K562 (cell line): Measurements from ENCODE around the gene AKAP6. TPM values are rescaled to one million over a fixed set of nuclear protein-coding genes. Genes with fewer than 3 reads are reported as not detected.

ENCODE experiments used
- ATAC-seq: fragments of 200-7000 bp; cut with Tn5 transposase; 3 replicates; pipeline ENCODE4 v1.9.1; 2020; ENCODE audit warnings: moderate library complexity
- BruUV-seq: library from RNA; stranded (reverse); fragments of 400-500 nt; replicated peaks from 2 replicates; lab custom pipeline; 2021; lab: Mats Ljungman, UMichigan
- CTCF ChIA-PET: fragments of 300-600 bp; formaldehyde crosslinking; extraction: SDS; loops from one replicate; lab custom pipeline; 2021; ENCODE audit warnings: low intra/inter-chr PET ratio; lab: Yijun Ruan, JAX
- POLR2A ChIA-PET: fragments of 300-600, 350-650 bp; sonication (Branson Sonifier 250); formaldehyde crosslinking; extraction: SDS; loops from one replicate; lab custom pipeline; 2021; ENCODE audit warnings: antibody characterized with exemption, inconsistent platforms; lab: Yijun Ruan, JAX
- DNase-seq, 4 experiments: peaks; one replicate each; pipeline versions ENCODE4 v3.0.0 to v3.0.0-alpha.2; 2011 to 2018; ENCODE audit warnings: low spot score in 3 of 4, mixed read lengths in 3 of 4; ENCODE audit errors: extremely low read depth in 1 of 4
- FAIRE-seq: peaks from 2 replicates; lab custom pipeline; 2011; peaks lifted over from hg19 to GRCh38; lab: Jason Lieb, UNC
- H2AFZ ChIP-seq: 2 replicates; pipeline ENCODE4 v1.6.0; 2011; ENCODE audit warnings: low read depth, low read length, control low read depth, inconsistent platforms
- H3K27ac ChIP-seq: fragments of 200-600 bp; 3 replicates; pipeline ENCODE4 v1.8.0; 2011; ENCODE audit warnings: low read depth, mild to moderate bottlenecking, control low read depth, inconsistent platforms, low read length, moderate library complexity, mixed read lengths; ENCODE audit errors: extremely low read depth
- H3K27me3 ChIP-seq, 2 experiments: fragments of 300-600 bp in 1 of 2; 2 replicates in 1 of 2; 3 replicates in 1 of 2; pipeline versions ENCODE4 v1.6.0 to v1.8.0; 2011; ENCODE audit warnings: inconsistent platforms in 2 of 2, low read length in 2 of 2, mild to moderate bottlenecking in 1 of 2, mixed read lengths in 1 of 2, moderate library complexity in 1 of 2; ENCODE audit not compliant: control insufficient read depth in 2 of 2, insufficient read depth in 2 of 2
- H3K36me3 ChIP-seq: fragments of 300-600 bp; 3 replicates; pipeline ENCODE4 v1.8.0; 2011; ENCODE audit warnings: mild to moderate bottlenecking, low read length, inconsistent platforms; ENCODE audit not compliant: control insufficient read depth, insufficient read depth
- H3K4me1 ChIP-seq, 2 experiments: fragments of 200-600 bp in 1 of 2; replicated peaks in 1 of 2; 2 replicates in 1 of 2; 3 replicates in 1 of 2; pipeline versions ENCODE4 v1.5.1 to v1.8.0; 2011; ENCODE audit warnings: inconsistent platforms in 2 of 2, low read length in 2 of 2, mild to moderate bottlenecking in 1 of 2, mixed read lengths in 1 of 2, moderate library complexity in 1 of 2; ENCODE audit not compliant: control insufficient read depth in 2 of 2, insufficient read depth in 2 of 2
- H3K4me2 ChIP-seq: 2 replicates; pipeline ENCODE4 v1.6.1; 2011; ENCODE audit warnings: low read length, control low read depth, inconsistent platforms, mixed read lengths; ENCODE audit not compliant: insufficient read depth
- H3K4me3 ChIP-seq: fragments of 200-600 bp; sonication (generic), shearing (Covaris generic); 2 replicates; pipeline ENCODE4 v1.5.1; 2016; ENCODE audit warnings: control low read depth, inconsistent platforms
- H3K79me2 ChIP-seq: fragments of 200-600 bp; 3 replicates; pipeline ENCODE4 v1.8.0; 2011; ENCODE audit warnings: low read length, inconsistent platforms; ENCODE audit not compliant: control insufficient read depth, insufficient read depth
- H3K9ac ChIP-seq, 2 experiments: 2 replicates each; pipeline versions ENCODE4 v1.6.0 to v1.6.1; 2011; ENCODE audit warnings: low read depth in 2 of 2, low read length in 2 of 2, control low read depth in 1 of 2, inconsistent platforms in 1 of 2, mild to moderate bottlenecking in 1 of 2, mixed read lengths in 1 of 2; ENCODE audit not compliant: insufficient read depth in 1 of 2
- H3K9me1 ChIP-seq: one replicate; pipeline ENCODE4 v1.6.0; 2011; ENCODE audit warnings: inconsistent platforms, mild to moderate bottlenecking, low read length, moderate library complexity; ENCODE audit not compliant: control insufficient read depth, insufficient read depth
- H3K9me3 ChIP-seq: replicated peaks from 2 replicates; pipeline ENCODE4 v1.5.1; 2011; ENCODE audit warnings: low read depth, low read length, inconsistent platforms; ENCODE audit not compliant: control insufficient read depth, insufficient read depth
- H4K20me1 ChIP-seq: replicated peaks from 2 replicates; pipeline ENCODE4 v1.6.1; 2011; ENCODE audit warnings: low read length, inconsistent platforms, mixed read lengths; ENCODE audit not compliant: control insufficient read depth, insufficient read depth
- ERF ChIP-seq: fragments of 450-650 bp; formaldehyde crosslinking; IDR thresholded peaks from 2 replicates; pipeline ENCODE4 v1.4.0; 2020; ENCODE audit warnings: mild to moderate bottlenecking, mixed read lengths
- GABPA ChIP-seq: fragments of 200-800 bp; sonication (Bioruptor generic); conservative IDR thresholded peaks from 2 replicates; pipeline ENCODE4 v1.6.1; 2016; ENCODE audit warnings: low read depth, missing genetic modification characterization, missing compliant biosample characterization
- MECOM ChIP-seq: fragments of 250-450 bp; sonication (Bioruptor Pico); IDR thresholded peaks from 2 replicates; pipeline ENCODE4 v1.8.0; 2022; ENCODE audit warnings: inconsistent platforms
- NFRKB ChIP-seq: fragments of 450-650 bp; IDR thresholded peaks from 2 replicates; pipeline ENCODE4 v1.6.1; 2016; ENCODE audit warnings: low read depth
- PPARD ChIP-seq: fragments of 250-450 bp; sonication (Bioruptor Pico); IDR thresholded peaks from 2 replicates; pipeline ENCODE4 v1.8.0; 2022; ENCODE audit warnings: inconsistent platforms, mild to moderate bottlenecking, moderate library complexity
- TCF3 ChIP-seq: sonication (generic); formaldehyde crosslinking; IDR thresholded peaks from 2 replicates; pipeline ENCODE4 v1.4.0; 2020; ENCODE audit warnings: mild to moderate bottlenecking, missing genetic modification reagents
- TRIM24 ChIP-seq, 2 experiments: fragments of 450-650 bp; IDR thresholded peaks; 2 replicates each; pipeline ENCODE4 v1.6.1; 2016
- ZBTB7A ChIP-seq: IDR thresholded peaks from 2 replicates; pipeline ENCODE4 v1.6.1; 2011; ENCODE audit warnings: low read depth, mild to moderate bottlenecking, low read length, moderate library complexity, borderline replicate concordance; ENCODE audit not compliant: control insufficient read depth
- ZNF274 ChIP-seq: IDR thresholded peaks from 2 replicates; pipeline ENCODE4 v1.6.1; 2011; ENCODE audit warnings: low read depth, mild to moderate bottlenecking, low read length, moderate library complexity, borderline replicate concordance
- ZNF707 ChIP-seq: fragments of 250-450 bp; sonication (Bioruptor Pico); conservative IDR thresholded peaks from 2 replicates; pipeline ENCODE4 v1.8.0; 2022; ENCODE audit warnings: inconsistent platforms, mild to moderate bottlenecking, moderate library complexity
- in situ Hi-C: fragments of 300-500 bp; cut with MboI; formaldehyde crosslinking; loops from 4 replicates; pipeline ENCODE4 v1.15.0; 2018; ENCODE audit warnings: inconsistent platforms, mixed read lengths
- intact Hi-C: fragments of 100-400 bp; cut with micrococcal nuclease; formaldehyde crosslinking; loops from 2 replicates; pipeline ENCODE4 v1.14.2; 2022
- polyA plus RNA-seq, 8 experiments: library from polyadenylated mRNA; depleted of rRNA in 4 of 8; stranded (reverse) in 5 of 8; unstranded in 3 of 8; fragments of >200 nt; fragmentation: Nextera tagmentation in 2 of 8; fragmentation: Illumina TruSeq in 1 of 8; extraction: Ambion mirVana in 2 of 8; extraction: Trizol in 1 of 8; gene quantifications; 2 replicates each; pipeline versions ENCODE4 v1.2.1 to v1.2.3, GENCODE V29; 2011 to 2014; ENCODE audit warnings: inconsistent platforms in 1 of 8, missing spikeins in 1 of 8
- total RNA-seq, 7 experiments: library from RNA; depleted of rRNA in 6 of 7; stranded (reverse); fragments of >200 nt in 6 of 7; fragmentation: Illumina TruSeq in 2 of 7; extraction: Trizol in 2 of 7; gene quantifications; 2 replicates each; pipeline versions ENCODE4 v1.2.1 to v1.2.3, GENCODE V29; 2011 to 2021; ENCODE audit warnings: low replicate concordance in 1 of 7
- TF ChIP-seq, protein P1 (sequence below): fragments of 450-650 bp; IDR thresholded peaks from 2 replicates; pipeline ENCODE4 v1.6.1; 2014; ENCODE audit warnings: low read depth, mild to moderate bottlenecking, moderate library complexity, borderline replicate concordance
- TF ChIP-seq, protein P2 (sequence below): sonication (generic); formaldehyde crosslinking; IDR thresholded peaks from 2 replicates; pipeline ENCODE4 v1.8.1; 2023; ENCODE audit warnings: mild to moderate bottlenecking, missing genetic modification reagents, moderate library complexity

Gene AKAP6
- total and polyA plus RNA-seq, 9 of the 15 experiments (the other 6 are each of a cell fraction or from before 2014, with no cell fraction given), result 0.03 to 1.7 (median 0.48) TPM

DNA sequence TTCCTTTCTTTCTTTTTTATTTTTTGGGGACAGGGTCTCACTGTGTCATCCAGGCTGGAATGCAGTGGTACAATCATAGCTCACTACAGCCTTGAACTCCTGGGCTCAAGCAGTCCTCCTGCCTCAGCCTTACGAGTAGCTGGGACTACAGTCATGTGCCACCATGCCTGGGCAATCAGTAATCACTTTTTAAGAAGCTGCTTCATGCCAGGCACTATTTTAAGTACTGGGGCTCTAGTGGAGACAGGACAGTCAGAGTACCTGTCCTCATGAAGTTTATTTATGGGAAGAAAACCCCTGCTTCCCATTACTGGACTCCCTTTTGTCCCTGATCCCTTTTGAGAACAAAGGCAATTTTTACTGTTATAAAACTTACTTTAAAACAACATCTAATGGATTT lies 485.6 kb downstream of the AKAP6 start (continued):
- TF ChIP-seq TCF3 (CRISPR knock-in tag) (no peak), ZBTB7A (no peak), TRIM24 (IDR thresholded peaks at IDR 0.05) (no peak), ZNF707 (no peak), GABPA (no peak)
- TF ChIP-seq, all 486 proteins: peak for 0

DNA sequence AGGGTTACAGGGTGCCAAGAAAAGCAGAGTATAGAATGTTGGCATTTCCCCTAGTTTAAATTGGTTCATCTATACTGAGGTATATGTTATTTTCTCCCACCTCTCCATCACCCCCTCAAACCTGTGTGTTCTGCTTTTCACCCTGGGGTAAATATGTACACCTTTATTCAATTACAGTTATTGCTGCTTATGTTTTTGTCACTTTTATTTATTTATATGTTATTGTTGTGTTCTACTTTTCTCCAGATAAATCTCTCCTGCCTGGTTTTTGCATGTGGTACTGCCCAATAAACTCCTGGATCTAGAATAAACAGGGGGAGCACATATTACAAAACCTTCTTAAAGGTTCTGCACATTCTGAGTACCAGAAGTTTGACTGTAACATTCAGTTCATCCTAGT lies 487.5 kb downstream of the AKAP6 start:
- H3K4me1 ChIP-seq, result no peaks in the 10 kb centered on the region
- CTCF ChIA-PET, result no interaction called here
- H3K36me3 ChIP-seq, result no peaks in the 10 kb centered on the region
- no peak for TF ChIP-seq MECOM (CRISPR knock-in tag)
- no peak for TF ChIP-seq PPARD (CRISPR knock-in tag)
- TF ChIP-seq NFRKB, result no peak
- no peak for TF ChIP-seq ZNF274
- no peak for TF ChIP-seq ERF (CRISPR knock-in tag)
- TF ChIP-seq, protein P1, sequence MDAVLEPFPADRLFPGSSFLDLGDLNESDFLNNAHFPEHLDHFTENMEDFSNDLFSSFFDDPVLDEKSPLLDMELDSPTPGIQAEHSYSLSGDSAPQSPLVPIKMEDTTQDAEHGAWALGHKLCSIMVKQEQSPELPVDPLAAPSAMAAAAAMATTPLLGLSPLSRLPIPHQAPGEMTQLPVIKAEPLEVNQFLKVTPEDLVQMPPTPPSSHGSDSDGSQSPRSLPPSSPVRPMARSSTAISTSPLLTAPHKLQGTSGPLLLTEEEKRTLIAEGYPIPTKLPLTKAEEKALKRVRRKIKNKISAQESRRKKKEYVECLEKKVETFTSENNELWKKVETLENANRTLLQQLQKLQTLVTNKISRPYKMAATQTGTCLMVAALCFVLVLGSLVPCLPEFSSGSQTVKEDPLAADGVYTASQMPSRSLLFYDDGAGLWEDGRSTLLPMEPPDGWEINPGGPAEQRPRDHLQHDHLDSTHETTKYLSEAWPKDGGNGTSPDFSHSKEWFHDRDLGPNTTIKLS, result no peak
- TF ChIP-seq, protein P2, sequence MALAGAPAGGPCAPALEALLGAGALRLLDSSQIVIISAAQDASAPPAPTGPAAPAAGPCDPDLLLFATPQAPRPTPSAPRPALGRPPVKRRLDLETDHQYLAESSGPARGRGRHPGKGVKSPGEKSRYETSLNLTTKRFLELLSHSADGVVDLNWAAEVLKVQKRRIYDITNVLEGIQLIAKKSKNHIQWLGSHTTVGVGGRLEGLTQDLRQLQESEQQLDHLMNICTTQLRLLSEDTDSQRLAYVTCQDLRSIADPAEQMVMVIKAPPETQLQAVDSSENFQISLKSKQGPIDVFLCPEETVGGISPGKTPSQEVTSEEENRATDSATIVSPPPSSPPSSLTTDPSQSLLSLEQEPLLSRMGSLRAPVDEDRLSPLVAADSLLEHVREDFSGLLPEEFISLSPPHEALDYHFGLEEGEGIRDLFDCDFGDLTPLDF (CRISPR knock-in tag), result no peak
- H3K27me3 ChIP-seq, result no peaks in the 10 kb centered on the region
- no peak for DNase-seq
- no peaks in the 10 kb centered on the region for H3K79me2 ChIP-seq
- BruUV-seq, result no TSS peak
- H4K20me1 ChIP-seq, result no peaks in the 10 kb centered on the region
- FAIRE-seq, result no peak
- intact Hi-C loops, result no loop called here
- no peak for ATAC-seq
- in situ Hi-C loops, result no loop called here
- H3K9me3 ChIP-seq, result no peaks in the 10 kb centered on the region
- no peak overlapping the region for H3K4me3 ChIP-seq
- no peak overlapping the region for H2AFZ ChIP-seq
- no peak overlapping the region for H3K9ac ChIP-seq
- POLR2A ChIA-PET, result no interaction called here
- no peak overlapping the region for H3K27ac ChIP-seq
- no peak overlapping the region for H3K4me2 ChIP-seq
- H3K9me1 ChIP-seq, result no peaks in the 10 kb centered on the region
